ENCODE data around the gene CDC25B.
A peak's percentile ranks its signal among the peaks of the same experiment; 100 is the strongest.
"Not testable (repeated sequence)": the region's sequence is repeated elsewhere in the genome, so short reads cannot be mapped to it uniquely, and the experiment has no call there.

The CDC25B gene

DNA sequence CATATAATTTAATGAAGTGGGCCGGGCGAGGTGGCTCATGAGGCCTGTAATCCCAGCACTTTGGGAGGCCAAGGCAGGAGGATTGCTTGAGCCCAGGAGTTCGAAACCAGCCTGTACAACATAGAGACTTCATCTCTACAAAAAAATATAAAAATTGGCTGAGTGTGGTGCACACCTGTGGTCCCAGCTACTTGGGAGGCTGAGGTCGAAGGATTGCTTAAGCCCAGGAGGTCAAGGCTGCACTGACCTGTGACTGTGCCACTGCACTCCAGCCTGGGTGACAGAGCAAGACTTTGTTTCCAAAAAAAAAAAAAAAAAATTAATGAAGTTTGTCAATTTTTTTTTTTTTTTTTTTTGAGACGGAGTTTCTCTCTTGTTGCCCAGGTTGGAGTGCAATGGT lies 33.8 kb downstream of the CDC25B start:
- DNase-seq (ENCODE audit: low spot score) = not testable (repeated sequence)

DNA sequence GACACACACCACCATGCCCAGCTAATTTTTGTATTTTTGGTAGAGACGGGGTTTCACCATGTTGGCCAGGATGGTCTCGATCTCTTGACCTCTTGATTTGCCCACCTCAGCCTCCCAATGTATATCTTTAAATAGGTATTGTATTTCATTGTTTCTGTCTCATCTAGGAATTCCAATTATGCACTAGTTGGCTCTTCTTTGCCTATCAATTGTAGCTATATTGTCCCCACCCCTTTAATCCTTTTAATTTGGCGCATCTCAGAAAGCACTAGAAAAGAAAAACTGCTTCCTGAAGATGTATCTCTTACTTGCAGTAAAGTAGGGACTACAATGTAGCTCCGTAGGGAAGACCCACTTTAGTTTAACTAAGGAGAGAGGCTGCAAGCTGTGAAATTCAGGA lies 40.0 kb downstream of the CDC25B start:
- DNase-seq (ENCODE audit: low spot score) = no peak

DNA sequence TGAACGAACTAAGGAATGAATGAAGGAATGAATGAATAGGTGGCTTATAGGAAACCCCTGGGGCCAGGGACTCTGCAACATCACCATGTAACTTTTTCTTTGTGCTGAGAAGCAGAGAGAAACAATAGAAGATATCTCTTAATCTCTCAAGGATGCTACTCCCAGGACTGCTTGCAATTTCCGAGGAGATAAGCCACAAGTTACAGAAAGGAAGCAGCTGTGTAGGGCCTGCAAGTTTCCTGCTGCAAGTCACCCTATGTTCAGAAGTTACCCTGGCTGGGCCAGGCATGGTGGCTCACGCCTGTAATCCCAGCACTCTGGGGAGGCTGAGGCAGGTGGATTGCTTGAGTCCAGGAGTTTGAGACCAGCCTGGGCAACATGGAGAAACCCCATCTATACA lies 43.2 kb downstream of the CDC25B start:
- no peak for DNase-seq (ENCODE audit: low spot score)

DNA sequence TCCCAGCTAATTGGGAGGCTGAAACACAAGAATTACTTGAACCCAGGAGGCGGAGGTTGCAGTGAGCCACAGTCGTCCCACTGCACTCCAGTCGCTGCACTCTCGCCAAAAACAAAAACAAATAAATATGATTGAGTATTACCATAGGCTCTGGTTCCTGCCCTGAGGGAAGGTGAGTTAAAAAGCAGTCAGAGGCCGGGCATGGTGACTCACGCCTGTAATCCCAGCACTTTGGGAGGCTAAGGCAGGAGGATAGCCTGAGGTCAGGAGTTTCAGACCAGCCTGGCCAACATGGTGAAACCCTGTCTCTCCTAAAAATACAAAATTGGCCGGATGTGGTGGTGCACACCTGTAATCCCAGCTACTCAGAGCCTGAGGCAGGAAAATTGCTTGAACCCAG lies 44.1 kb downstream of the CDC25B start:
- DNase-seq (ENCODE audit: low spot score) = not testable (repeated sequence)

DNA sequence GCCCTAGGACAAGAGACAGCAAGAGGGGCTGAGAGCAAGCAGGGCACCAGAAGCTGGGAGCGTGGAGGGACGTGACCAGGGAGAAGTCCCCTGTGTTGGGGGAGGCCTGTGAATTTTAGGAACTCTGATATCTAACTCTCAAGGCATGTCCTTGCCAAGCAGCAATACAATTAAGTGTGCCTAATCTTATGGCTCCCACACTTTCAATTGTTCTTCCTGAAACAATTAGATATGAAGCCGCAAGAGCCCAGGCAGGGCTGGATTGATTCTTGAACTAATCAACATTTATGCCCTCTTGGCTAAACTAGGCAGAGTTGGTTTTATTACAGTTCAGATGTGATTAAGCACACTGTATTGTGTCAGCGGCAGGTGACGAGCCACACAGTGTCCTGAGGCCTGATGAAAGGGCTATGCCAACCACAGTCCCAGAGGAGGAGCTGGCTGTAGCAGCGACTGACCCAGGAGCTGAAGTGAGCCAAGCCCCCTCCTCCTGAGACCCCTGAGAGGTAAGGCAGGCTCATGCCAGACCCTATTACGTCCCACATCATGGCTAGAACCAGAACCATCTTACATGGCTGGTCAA lies 46.3 kb downstream of the CDC25B start:
- no peak for DNase-seq (ENCODE audit: low spot score)

DNA sequence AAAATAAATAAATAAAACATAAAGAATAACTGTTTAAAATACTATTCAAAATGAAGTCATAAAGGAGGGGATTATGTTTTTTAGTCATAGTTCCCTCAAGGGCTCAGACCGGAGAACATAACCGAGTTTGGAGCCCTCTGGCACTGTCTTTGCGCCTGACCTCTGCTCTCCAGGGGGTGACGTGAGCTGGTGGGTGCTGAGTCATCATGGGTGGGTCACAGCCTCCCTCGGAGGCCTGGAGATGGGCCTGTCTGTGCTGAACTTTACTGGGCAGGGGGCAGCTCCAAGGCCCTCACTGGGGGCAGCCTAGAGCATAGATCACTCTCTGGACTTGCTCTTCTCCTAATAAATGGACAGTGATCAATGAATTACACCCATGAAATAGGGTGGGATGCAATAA lies 47.4 kb downstream of the CDC25B start:
- no peak for DNase-seq (ENCODE audit: low spot score)

DNA sequence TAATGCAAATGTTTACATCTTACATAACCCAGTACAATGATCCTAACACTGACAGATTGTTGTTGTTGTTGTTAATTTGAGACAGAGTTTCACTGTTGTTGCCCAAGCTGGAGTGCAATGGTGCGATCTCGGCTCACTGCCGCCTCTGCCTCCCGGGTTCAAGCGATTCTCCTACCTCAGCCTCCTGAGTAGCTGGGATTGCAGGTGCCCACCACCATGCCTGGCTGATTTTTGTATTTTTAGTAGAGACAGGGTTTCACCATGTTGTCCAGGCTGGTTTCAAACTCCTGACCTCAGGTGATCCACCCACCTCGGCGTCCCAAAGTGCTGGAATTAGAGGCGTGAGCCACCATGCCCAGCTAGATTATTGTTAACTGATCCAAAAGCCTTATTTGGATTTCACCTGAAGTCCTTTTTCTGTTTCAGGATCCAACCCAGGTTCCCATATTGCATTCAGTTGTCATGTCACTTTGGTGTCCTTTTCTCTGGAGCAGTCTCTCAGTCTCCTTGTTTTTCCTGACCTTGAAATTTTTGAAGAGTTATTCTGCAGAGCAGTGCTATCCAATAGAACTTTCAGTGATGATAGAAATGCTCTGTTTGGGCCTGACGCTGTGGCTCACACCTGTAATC lies 48.0 kb downstream of the CDC25B start:
- DNase-seq (ENCODE audit: low spot score) = not testable (repeated sequence)

DNA sequence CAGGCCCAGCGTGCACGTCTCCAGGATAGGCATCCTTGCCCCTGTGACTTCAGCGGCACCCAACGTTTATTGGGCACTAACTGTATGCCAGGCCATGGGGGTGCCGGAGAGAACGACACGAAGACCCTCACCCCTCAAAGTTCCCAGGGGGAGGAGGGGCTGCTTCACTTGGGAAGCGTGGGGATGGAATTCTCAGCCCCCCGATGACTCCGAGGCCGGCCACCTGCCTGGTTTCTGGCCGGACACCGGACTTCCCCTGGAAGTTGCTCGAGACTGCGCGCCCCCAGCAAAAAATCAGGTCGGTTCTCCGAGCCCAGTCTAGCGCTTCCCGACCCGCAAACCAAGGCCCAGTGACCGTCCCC lies 50.2 kb downstream of the CDC25B start:
- DNase-seq (ENCODE audit: low spot score) = no peak

DNA sequence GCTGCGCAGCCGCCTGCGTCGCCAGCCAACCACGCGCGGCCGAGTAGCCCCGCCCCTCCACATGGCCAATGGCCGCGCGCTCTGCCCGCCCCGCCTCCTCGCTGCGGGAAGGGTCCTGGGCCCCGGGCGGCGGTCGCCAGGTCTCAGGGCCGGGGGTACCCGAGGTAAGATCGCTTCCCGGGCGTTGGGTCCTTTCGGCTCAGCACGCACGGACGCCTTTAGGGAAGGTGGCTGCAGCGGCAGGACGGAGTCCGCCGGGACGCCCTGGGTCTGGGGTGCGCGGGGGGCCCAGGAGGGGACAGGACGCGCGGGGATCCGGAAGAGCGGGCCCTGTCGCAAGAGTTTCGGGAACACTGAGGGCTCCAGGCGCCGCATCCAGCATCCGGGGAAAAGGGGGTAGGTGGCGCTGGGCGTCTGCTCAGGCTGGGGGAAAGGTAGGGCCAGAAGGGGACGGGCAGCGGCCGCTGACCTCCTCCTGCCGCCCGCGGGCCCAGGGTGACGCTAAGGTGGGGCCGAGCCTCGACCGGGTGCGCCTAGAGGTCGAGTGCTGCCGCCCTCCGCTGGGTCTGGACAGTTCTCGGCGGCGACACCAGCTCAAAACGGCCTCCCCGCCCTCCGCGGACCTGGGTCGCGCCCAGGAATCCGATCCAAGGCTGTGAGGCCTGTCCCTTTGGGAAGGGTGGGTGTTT lies 50.8 kb downstream of the CDC25B start, which contains the start of gene MAVS:
MAVS (plus strand) TSS at position 95 of the 689 bp plus-strand sequence. CDS start 7,791 bp downstream, outside the sequence.
- DNase-seq (ENCODE audit: low spot score) = peak; percentile 84

DNA sequence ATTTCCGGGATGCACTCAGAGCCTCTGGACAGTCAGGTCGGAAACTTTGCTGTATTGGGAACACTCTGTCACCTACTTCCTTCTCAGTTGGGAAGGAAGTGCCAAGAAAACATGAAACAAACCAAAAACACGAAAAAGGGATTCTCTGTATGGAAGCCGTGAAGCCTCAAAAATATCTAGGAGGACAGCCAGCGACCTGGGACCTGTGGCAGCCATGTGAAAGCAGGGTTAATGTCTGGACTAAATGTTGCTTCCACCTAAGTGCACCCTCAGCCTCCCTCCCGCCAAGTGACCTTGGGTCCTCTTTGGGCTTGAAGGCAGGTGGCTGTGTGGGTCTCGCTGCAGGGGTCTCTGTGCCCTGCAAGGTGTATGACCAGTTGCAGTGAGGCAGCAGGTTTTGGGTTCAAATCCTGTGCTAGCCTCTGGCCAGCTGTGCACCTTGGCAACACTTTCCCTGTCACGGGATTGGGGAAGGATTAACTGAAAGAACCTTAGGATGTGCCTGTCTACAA lies 51.4 kb downstream of the CDC25B start:
- no peak for DNase-seq (ENCODE audit: low spot score)

DNA sequence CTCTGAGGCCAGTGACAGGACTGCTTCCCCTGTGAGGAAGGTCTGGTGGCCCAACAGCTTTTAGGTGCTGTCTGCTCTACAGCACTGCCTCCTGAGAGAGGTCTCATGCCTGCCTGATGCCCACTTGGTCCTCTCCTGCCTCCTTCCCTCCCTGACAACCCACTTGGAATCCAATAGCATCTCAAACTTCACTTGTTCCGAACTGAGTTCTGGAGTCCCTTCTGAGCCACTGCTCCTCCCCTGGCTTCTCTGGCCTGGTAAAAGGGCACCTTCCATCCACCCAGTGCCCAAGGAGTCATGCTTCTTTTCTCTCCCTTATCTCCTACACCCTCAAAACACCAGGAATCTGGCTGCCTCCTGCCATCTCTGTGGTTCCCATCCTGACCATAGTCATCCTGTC lies 52.5 kb downstream of the CDC25B start:
- no peak for DNase-seq (ENCODE audit: low spot score)

DNA sequence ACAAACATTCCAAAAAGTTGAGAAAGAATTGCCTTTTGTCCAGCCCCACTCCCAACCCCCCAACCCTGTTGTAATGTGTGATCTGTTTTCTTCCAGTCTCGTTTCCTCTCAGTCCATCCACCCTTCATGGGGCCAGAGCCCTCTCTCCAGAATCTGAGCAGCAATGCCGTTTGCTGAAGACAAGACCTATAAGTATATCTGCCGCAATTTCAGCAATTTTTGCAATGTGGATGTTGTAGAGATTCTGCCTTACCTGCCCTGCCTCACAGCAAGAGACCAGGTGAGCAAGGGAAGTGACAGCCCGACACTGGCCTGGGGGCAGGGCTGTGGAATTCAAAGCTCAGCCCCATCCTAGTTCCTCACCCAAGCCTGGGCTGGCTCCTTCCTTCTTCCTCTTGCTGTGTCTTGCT lies 58.4 kb downstream of the CDC25B start:
- no peak for DNase-seq (ENCODE audit: low spot score)

Measured in CD4-positive, alpha-beta T cell treated with Interleukin-2 at 100 ng/mL for 4 hours (primary cell).